C4-2B (cell line): ENCODE measurements around the gene ITGAE.
"Not testable (repeated sequence)": the region's sequence is repeated elsewhere in the genome, so short reads cannot be mapped to it uniquely, and the experiment has no call there.

ENCODE experiments used
- H3K27ac ChIP-seq: fragments of 450-650 bp; 2 replicates; pipeline ENCODE4 v1.5.1; 2017
- ZFX ChIP-seq: fragments of 450-650 bp; IDR thresholded peaks from 2 replicates; pipeline ENCODE4 v1.6.1; 2017
- TF ChIP-seq, protein P1 (sequence below): fragments of 450-650 bp; conservative IDR thresholded peaks from 2 replicates; pipeline ENCODE4 v1.5.1; 2017; ENCODE audit warnings: mild to moderate bottlenecking

ITGAE gene

DNA sequence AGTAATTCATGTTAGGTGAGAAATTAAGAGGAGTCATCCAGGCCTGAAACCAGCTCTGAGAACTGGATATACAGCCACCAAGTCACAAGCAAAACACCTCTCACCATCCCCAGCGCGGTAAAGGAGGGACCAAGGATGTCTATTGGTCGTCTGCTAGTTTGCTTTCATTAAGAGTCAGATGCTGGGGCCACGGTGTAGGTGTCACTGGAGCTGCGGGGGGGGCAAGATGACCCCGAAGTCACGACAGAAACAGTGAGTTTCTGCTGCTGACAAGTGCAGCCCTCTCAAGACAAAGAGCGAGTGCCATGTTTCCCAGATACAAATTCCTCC lies 44.3 kb upstream of the ITGAE start:
- peak overlapping the region; percentile 92 for H3K27ac ChIP-seq
- TF ChIP-seq, protein P1, sequence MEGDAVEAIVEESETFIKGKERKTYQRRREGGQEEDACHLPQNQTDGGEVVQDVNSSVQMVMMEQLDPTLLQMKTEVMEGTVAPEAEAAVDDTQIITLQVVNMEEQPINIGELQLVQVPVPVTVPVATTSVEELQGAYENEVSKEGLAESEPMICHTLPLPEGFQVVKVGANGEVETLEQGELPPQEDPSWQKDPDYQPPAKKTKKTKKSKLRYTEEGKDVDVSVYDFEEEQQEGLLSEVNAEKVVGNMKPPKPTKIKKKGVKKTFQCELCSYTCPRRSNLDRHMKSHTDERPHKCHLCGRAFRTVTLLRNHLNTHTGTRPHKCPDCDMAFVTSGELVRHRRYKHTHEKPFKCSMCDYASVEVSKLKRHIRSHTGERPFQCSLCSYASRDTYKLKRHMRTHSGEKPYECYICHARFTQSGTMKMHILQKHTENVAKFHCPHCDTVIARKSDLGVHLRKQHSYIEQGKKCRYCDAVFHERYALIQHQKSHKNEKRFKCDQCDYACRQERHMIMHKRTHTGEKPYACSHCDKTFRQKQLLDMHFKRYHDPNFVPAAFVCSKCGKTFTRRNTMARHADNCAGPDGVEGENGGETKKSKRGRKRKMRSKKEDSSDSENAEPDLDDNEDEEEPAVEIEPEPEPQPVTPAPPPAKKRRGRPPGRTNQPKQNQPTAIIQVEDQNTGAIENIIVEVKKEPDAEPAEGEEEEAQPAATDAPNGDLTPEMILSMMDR: no peak
- no peak for TF ChIP-seq ZFX

DNA sequence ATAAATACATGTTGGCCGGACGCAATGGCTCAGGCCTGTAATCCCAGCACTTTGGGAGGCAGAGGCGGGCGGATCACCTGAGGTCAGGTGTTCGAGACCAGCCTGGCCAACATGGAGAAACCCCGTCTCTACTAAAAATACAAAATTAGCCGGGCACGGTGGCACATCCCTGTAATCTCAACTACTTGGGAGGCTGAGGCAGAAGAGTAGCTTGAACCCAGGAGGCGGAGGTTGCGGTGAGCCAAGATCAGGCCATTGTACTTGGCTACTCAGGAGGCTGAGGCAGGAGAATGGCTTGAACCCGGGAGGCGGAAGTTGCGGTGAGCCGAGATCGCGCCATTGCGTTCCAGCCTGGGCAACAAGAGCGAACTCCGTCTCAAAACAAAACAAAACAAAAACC lies 43.6 kb upstream of the ITGAE start:
- H3K27ac ChIP-seq: not testable (repeated sequence)

DNA sequence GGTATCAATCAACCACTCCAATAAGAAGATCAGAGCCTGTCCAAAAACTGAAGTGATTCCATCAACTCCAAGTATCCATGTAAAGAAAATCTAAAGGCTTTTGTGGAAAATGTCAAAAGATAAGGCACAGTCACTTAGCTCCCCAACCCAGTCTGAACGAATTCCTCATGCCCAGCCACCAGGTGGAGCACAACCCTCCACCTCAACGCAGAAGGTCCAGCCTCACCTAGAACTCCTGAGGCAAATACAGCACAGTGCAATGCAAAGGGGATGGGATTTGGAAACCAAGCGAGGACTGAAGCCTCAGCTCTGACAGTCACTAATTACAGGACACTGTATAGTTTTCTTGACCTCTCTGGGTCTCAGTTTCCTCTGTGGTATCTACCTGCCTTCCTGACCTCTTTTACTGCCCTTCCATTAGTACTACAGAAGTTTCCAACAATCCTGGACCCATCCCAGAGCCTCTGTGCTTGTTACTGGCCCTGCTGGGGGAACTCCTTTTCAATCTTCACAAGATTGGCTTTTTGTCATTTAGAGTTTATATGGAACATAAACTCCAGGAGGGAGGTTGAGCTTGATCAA lies 43.0 kb upstream of the ITGAE start:
- no peak overlapping the region for H3K27ac ChIP-seq
- TF ChIP-seq, protein P1: peak; percentile 90
- TF ChIP-seq ZFX: no peak

DNA sequence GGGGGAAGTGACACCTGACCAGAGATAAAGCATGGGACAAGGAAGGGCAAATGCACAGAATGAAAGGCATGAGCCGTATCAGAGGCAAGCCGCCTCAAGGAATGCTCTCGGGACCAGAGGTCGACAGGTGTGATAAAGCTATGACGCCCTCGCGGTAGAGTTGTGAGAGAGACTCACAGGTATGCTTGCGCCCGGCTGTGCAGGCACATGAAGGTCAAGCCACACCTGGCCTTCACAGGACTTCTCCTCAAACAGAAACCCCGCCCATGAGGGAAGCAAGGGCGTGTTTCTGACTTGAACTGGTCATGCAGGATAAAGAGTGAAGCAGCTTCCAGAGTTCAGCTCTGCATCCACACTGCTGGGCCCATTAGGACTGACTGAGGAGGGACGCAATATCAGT lies 37.2 kb upstream of the ITGAE start:
- peak overlapping the region; percentile 44 for H3K27ac ChIP-seq
- TF ChIP-seq, protein P1: no peak
- no peak for TF ChIP-seq ZFX

DNA sequence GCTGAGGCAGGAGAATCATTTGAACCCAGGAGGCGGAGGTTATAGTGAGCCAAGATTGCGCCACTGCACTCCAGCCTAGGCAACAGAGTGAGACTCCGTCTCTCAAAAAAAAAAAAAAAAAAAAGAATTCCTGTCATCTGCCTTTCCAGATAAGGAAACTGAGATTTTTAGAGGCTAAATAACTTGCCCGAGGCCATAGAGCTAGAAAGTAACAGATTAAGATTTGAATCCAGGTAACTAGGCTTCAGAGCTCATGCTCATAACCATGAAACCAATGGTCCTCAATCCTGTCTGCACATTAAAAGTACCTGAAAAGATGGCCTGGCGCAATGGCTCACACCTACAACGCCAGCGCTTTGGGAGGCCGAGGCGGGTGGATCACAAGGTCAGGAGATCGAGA lies 35.6 kb upstream of the ITGAE start:
- TF ChIP-seq, protein P1: no peak
- no peak for TF ChIP-seq ZFX
- no peak overlapping the region for H3K27ac ChIP-seq

DNA sequence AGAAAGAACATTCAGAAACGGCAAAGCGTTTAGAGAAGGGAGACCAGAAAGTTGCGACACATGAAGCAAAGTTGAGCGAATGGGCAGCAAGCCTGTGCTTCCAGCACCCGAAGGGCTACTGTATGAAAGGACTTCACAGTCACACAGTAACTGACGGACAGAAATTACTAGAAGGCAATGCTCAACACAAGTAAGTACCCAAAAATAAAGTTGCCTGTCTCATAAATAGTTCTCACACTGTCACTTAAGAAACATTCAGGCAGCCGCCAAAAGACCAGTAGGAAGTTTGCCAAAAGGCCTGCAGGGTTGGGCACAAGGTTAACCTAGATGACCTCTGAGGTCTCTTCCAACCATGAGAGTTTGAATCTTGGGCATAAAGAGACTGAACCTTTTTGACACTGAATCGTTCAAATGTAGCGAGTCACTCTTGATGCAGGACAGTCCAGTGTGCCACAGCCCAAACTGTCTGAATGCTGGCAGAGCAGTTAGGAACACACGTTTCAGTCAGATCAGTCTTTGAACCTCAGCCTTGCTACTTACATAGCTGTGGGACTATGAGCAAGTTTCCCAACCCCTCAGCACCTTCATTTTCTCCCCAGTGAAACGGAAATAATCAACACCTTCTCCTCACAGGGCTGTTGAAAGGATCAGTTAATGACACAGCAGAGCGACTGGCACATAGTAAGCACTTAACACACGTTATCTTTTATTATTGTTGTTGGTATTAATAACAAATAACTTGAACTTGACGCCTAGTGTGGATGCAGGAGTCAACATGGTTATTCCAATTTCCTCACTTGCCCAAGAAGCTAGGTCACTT lies 34.6 kb upstream of the ITGAE start:
- TF ChIP-seq, protein P1: no peak
- no peak; the same call in 1 of the 2 replicates for TF ChIP-seq ZFX

DNA sequence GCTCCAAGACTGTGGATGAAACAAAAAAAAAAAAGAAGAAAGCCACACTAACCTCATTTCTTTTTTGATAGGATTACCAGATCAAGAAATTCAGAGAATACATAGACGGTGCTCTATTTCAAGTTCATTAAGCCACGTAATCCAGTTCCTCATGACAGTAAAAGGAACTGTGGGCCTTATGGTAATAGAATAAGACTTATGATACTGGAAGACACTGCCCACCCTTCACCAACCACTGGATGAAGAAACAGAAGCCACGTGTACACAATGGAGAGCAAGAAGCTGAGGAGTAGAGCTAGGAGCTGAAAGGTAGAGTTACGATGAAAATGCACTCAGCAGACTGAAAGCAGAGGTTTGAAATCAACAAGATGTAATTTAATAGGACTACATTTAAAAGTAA lies 33.8 kb upstream of the ITGAE start:
- no peak for TF ChIP-seq ZFX
- TF ChIP-seq, protein P1: no peak

More for the DNA sequence above, 34.6 kb upstream of the ITGAE start:
- peak overlapping the region; percentile 32; the same call in 1 of the 2 replicates for H3K27ac ChIP-seq

DNA sequence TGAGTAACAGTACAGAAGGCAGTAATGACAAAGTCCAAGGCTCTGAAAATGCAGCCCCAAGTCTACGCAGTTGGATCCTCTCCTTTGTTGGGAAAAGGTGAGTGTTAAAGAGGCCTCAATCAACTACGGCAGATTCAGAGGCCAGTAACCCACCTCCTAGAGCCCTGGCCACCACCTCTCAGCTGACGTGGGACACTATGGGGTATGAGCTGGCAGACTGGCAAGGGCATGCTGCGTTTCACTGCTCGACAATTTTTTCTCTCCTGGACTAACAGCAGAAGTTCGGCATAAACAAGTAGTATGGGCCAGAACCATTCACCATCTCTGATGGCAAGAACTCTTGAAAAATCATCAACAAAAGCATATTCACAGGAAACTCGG lies 27.9 kb upstream of the ITGAE start:
- no peak overlapping the region for H3K27ac ChIP-seq
- TF ChIP-seq ZFX: no peak

More for the DNA sequence above, 33.8 kb upstream of the ITGAE start:
- H3K27ac ChIP-seq: no peak overlapping the region
